Panc1 (cell line): ENCODE results near the gene SCUBE3. TPM values are rescaled to one million over a fixed set of nuclear protein-coding genes. Genes with fewer than 3 reads are reported as not detected.

Experiments used
- ATAC-seq: fragments of 200-7000 bp; cut with Tn5 transposase; 2 replicates; pipeline ENCODE4 v1.9.1; 2020; ENCODE audit warnings: mild to moderate bottlenecking, moderate library complexity
- BruUV-seq: library from RNA; stranded (reverse); fragments of 400-500 nt; replicated peaks from 2 replicates; lab custom pipeline; 2021; lab: Mats Ljungman, UMichigan
- CTCF ChIA-PET: fragments of 300-600 bp; sonication (Branson Sonifier 250); formaldehyde crosslinking; loops from one replicate; lab custom pipeline; 2022; ENCODE audit warnings: antibody characterized with exemption; lab: Charles Lee
- POLR2A ChIA-PET: fragments of 300-600 bp; sonication (Branson Sonifier 250); formaldehyde crosslinking; loops from one replicate; lab custom pipeline; 2022; ENCODE audit warnings: antibody characterized with exemption; lab: Charles Lee
- DNase-seq: peaks from one replicate; pipeline ENCODE4 v3.0.0-alpha.2; 2010; ENCODE audit warnings: low read depth, low spot score
- H3K27ac ChIP-seq: 2 replicates; pipeline ENCODE4 v1.5.1; 2011; ENCODE audit warnings: mild to moderate bottlenecking, low read length, inconsistent platforms
- H3K27me3 ChIP-seq: fragments of 200-500 bp; sonication (Bioruptor generic); 2 replicates; pipeline ENCODE4 v1.6.0; 2014; ENCODE audit warnings: low read length, inconsistent platforms; ENCODE audit not compliant: control insufficient read depth, insufficient read depth
- H3K36me3 ChIP-seq: fragments of 200-500 bp; sonication (Bioruptor generic); 2 replicates; pipeline ENCODE4 v1.5.1; 2014; ENCODE audit warnings: inconsistent platforms, mild to moderate bottlenecking, low read length, moderate library complexity; ENCODE audit not compliant: control insufficient read depth, insufficient read depth
- H3K4me1 ChIP-seq: 2 replicates; pipeline ENCODE4 v1.5.1; 2011; ENCODE audit warnings: inconsistent platforms, mild to moderate bottlenecking, low read length, moderate library complexity; ENCODE audit not compliant: control insufficient read depth, insufficient read depth
- H3K4me3 ChIP-seq, 2 experiments: 2 replicates each; pipeline ENCODE4 v1.5.1; 2011 to 2012; ENCODE audit warnings: low read depth in 2 of 2, low read length in 2 of 2, mild to moderate bottlenecking in 2 of 2, inconsistent platforms in 1 of 2, moderate library complexity in 1 of 2
- H3K9me3 ChIP-seq: fragments of 200-500 bp; sonication (Bioruptor generic); 2 replicates; pipeline ENCODE4 v1.5.1; 2014; ENCODE audit warnings: low read depth, mild to moderate bottlenecking, inconsistent platforms, low read length, moderate library complexity; ENCODE audit not compliant: control insufficient read depth, insufficient read depth
- POLR2AphosphoS5 ChIP-seq: IDR thresholded peaks from 2 replicates; pipeline ENCODE4 v1.6.1; 2012; ENCODE audit warnings: mild to moderate bottlenecking, low read depth, low read length, moderate library complexity
- SIN3A ChIP-seq: IDR thresholded peaks from 2 replicates; pipeline ENCODE4 v1.6.1; 2012; ENCODE audit warnings: low read depth, mild to moderate bottlenecking, low read length, moderate library complexity, borderline replicate concordance; ENCODE audit not compliant: insufficient read depth
- TCF7L2 ChIP-seq: IDR thresholded peaks from 2 replicates; pipeline ENCODE4 v1.6.1; 2011; ENCODE audit warnings: mild to moderate bottlenecking, low read depth, low read length, inconsistent platforms
- in situ Hi-C: cut with HindIII; loops from 2 replicates; pipeline ENCODE4 v1.10.0; 2016; ENCODE audit warnings: low sequenced_read_pairs, low pct_unique_long_range_greater_than_20kb
- intact Hi-C: fragments of 100-400 bp; cut with micrococcal nuclease; formaldehyde crosslinking; loops from one replicate; pipeline ENCODE4 v1.10.0; 2022; ENCODE audit not compliant: unreplicated experiment
- total RNA-seq: library from RNA; stranded (reverse); gene quantifications from one replicate; pipeline ENCODE4 v1.2.1, GENCODE V29; 2021; ENCODE audit not compliant: unreplicated experiment
- TF ChIP-seq, protein P1 (sequence below): fragments of 450-650 bp; IDR thresholded peaks from 2 replicates; pipeline ENCODE4 v1.5.1; 2017; ENCODE audit warnings: mild to moderate bottlenecking
- TF ChIP-seq, protein P2 (sequence below), 2 experiments: IDR thresholded peaks; 2 replicates each; pipeline ENCODE4 v1.6.1; 2011 to 2012; ENCODE audit warnings: low read depth in 2 of 2, control low read depth in 1 of 2, low read length in 1 of 2, mild to moderate bottlenecking in 1 of 2, moderate library complexity in 1 of 2; ENCODE audit not compliant: insufficient read depth in 1 of 2

The SCUBE3 gene
- total RNA-seq, 1 experiment from 2014 or later: 1.6 TPM

DNA sequence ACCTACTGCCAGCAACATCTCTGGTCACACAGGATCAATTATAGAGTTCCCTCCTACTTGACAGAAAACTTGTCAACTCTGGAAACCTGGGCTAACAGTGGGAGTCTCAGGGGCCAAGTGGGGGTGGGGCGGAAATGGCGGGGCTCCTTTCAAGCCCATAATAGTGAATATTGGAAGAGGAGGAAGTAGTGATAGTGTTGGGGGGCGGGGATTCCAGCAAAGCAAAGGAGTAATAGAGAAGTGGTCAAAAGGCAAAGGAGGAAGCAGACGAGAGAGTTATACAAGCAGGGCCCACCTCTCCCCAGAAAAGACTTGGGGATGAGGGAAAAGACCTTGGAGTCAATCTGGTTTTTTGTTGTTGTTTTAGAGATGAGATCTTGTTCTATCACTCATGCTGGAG, 85.9 kb downstream of the SCUBE3 start:
- Histone ChIP-seq H3K4me1 (no peaks in the 10 kb centered on the region), H3K27me3 (no peaks in the 10 kb centered on the region), H3K9me3 (no peaks in the 10 kb centered on the region), H3K27ac (no peak overlapping the region), H3K36me3 (no peaks in the 10 kb centered on the region; the same call in 1 of the 2 replicates), H3K4me3 (no peak overlapping the region)
- ATAC-seq: no peak
- intact Hi-C loops (no loop called here), in situ Hi-C loops (no loop called here)
- TF ChIP-seq TCF7L2 (no peak), POLR2AphosphoS5 (no peak)
- TF ChIP-seq, protein P1, sequence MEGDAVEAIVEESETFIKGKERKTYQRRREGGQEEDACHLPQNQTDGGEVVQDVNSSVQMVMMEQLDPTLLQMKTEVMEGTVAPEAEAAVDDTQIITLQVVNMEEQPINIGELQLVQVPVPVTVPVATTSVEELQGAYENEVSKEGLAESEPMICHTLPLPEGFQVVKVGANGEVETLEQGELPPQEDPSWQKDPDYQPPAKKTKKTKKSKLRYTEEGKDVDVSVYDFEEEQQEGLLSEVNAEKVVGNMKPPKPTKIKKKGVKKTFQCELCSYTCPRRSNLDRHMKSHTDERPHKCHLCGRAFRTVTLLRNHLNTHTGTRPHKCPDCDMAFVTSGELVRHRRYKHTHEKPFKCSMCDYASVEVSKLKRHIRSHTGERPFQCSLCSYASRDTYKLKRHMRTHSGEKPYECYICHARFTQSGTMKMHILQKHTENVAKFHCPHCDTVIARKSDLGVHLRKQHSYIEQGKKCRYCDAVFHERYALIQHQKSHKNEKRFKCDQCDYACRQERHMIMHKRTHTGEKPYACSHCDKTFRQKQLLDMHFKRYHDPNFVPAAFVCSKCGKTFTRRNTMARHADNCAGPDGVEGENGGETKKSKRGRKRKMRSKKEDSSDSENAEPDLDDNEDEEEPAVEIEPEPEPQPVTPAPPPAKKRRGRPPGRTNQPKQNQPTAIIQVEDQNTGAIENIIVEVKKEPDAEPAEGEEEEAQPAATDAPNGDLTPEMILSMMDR: no peak
- TF ChIP-seq, protein P2, sequence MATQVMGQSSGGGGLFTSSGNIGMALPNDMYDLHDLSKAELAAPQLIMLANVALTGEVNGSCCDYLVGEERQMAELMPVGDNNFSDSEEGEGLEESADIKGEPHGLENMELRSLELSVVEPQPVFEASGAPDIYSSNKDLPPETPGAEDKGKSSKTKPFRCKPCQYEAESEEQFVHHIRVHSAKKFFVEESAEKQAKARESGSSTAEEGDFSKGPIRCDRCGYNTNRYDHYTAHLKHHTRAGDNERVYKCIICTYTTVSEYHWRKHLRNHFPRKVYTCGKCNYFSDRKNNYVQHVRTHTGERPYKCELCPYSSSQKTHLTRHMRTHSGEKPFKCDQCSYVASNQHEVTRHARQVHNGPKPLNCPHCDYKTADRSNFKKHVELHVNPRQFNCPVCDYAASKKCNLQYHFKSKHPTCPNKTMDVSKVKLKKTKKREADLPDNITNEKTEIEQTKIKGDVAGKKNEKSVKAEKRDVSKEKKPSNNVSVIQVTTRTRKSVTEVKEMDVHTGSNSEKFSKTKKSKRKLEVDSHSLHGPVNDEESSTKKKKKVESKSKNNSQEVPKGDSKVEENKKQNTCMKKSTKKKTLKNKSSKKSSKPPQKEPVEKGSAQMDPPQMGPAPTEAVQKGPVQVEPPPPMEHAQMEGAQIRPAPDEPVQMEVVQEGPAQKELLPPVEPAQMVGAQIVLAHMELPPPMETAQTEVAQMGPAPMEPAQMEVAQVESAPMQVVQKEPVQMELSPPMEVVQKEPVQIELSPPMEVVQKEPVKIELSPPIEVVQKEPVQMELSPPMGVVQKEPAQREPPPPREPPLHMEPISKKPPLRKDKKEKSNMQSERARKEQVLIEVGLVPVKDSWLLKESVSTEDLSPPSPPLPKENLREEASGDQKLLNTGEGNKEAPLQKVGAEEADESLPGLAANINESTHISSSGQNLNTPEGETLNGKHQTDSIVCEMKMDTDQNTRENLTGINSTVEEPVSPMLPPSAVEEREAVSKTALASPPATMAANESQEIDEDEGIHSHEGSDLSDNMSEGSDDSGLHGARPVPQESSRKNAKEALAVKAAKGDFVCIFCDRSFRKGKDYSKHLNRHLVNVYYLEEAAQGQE (IDR thresholded peaks at IDR 0.05; ENCODE audit: insufficient read depth in 1 of 2, low read depth in 2 of 2, low read length in 1 of 2): no peak
- DNase-seq: no peak
- ChIA-PET CTCF (no interaction called here), POLR2A (no interaction called here)
- no TSS peak for BruUV-seq

DNA sequence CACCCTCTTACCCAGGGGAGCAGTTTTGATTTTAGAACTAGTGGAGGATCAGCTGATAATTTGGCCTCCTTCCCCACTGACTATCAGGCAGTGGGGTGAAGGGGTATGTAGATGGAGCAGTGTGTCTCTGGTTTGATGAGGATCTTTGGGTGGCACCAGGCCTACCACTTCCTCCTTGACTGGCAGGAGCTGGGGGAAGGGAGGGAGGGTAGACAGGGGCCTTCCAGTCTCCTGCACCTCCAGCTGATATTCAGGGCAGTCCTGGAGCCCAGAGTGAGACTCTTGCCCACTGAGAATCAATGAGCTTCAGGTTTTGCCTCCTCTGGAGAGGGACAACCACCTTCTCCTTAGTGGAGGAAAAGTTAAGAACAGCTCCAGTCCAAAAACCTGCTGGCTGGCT, 87.1 kb downstream of the SCUBE3 start:
- POLR2A ChIA-PET: interaction anchor here (0.6 kb wide), 2 partner anchors 290 to 1383 kb away, joined by 3 to 6 read pairs; no protein-coding TSS in a partner anchor
- ATAC-seq: no peak
- intact Hi-C loops: no loop called here

More for the DNA sequence above, 87.1 kb downstream of the SCUBE3 start:
- no peaks in the 10 kb centered on the region for H3K9me3 ChIP-seq
- H3K27ac ChIP-seq: no peak overlapping the region
- CTCF ChIA-PET: interaction anchor here (0.6 kb wide), 1 partner anchor 14 kb away, joined by 4 read pairs; no protein-coding TSS in a partner anchor
- H3K27me3 ChIP-seq: no peaks in the 10 kb centered on the region
- TF ChIP-seq POLR2AphosphoS5 (no peak), SIN3A (no peak), TCF7L2 (no peak)
- TF ChIP-seq, protein P1: no peak
- TF ChIP-seq, protein P2 (IDR thresholded peaks at IDR 0.05; ENCODE audit: insufficient read depth in 1 of 2, low read depth in 2 of 2, low read length in 1 of 2): no peak
- H3K4me1 ChIP-seq: no peaks in the 10 kb centered on the region
- no TSS peak for BruUV-seq
- H3K36me3 ChIP-seq: no peaks in the 10 kb centered on the region; the same call in 1 of the 2 replicates
- no peak for DNase-seq
- H3K4me3 ChIP-seq: no peak overlapping the region
- in situ Hi-C loops: no loop called here

Other genes with a start within 250 kb of the SCUBE3 start
- not detected for gene TCP11, start 72.6 kb upstream of the SCUBE3 start, total RNA-seq
- gene ZNF76, start 45.8 kb downstream of the SCUBE3 start, total RNA-seq: 41.5 TPM
- gene DEF6, start 83.9 kb downstream of the SCUBE3 start, total RNA-seq: 0.59 TPM
- gene PPARD, start 128.6 kb downstream of the SCUBE3 start, total RNA-seq: 14.4 TPM
- 4.3 TPM for gene FANCE, start 238.4 kb downstream of the SCUBE3 start, total RNA-seq